Measurements from ENCODE around the gene ROCK2.

- TF ChIP-seq CTCF (conservative IDR thresholded peaks at IDR 0.05; ENCODE audit: low read depth, low read length): no peak
- TF ChIP-seq EZH2 (IDR thresholded peaks at IDR 0.05; ENCODE audit: borderline replicate concordance, low read depth, low read length, poor library complexity, severe bottlenecking): no peak
These were observed 49.3 kb upstream of the ROCK2 start for GRCh38 chr2:11393711-11394236.

Measured in A673 (cell line).